ENCODE results near the gene CFAP299. TPM values are rescaled to one million over a fixed set of nuclear protein-coding genes. Genes with fewer than 3 reads are reported as not detected.

The CFAP299 gene
- polyA plus RNA-seq, 1 experiment = 3.3 TPM

- no peak for TF ChIP-seq CTCF (IDR thresholded peaks at IDR 0.05; ENCODE audit: insufficient read depth, low read depth, low read length)
- peak; percentile 55 for DNase-seq (ENCODE audit: low read depth)
- H3K27me3 ChIP-seq (ENCODE audit: control insufficient read depth, insufficient read depth, low read length) = no peaks in the 10 kb centered on the region
- no peaks in the 10 kb centered on the region for H3K36me3 ChIP-seq (ENCODE audit: control insufficient read depth, insufficient read depth, low read length)
- CTCF ChIA-PET = no interaction called here
- H3K4me3 ChIP-seq (ENCODE audit: low read depth, low read length) = no peak overlapping the region
- POLR2A ChIA-PET = no interaction called here
Observed at GRCh38 chr4:80407246-80407645, 71.7 kb downstream of the CFAP299 start.

GRCh38 chr4:80409809-80410208 is 74.3 kb downstream of the CFAP299 start:
- no peak for TF ChIP-seq CTCF (IDR thresholded peaks at IDR 0.05; ENCODE audit: insufficient read depth, low read depth, low read length)

GRCh38 chr4:80412322-80412721 is 76.8 kb downstream of the CFAP299 start:
- Histone ChIP-seq H3K27me3 (ENCODE audit: control insufficient read depth, insufficient read depth, low read length) (no peaks in the 10 kb centered on the region), H3K4me3 (ENCODE audit: low read depth, low read length) (no peak overlapping the region), H3K36me3 (ENCODE audit: control insufficient read depth, insufficient read depth, low read length) (no peaks in the 10 kb centered on the region)
- DNase-seq (ENCODE audit: low read depth) = no peak
- TF ChIP-seq CTCF (IDR thresholded peaks at IDR 0.05; ENCODE audit: insufficient read depth, low read depth, low read length) = no peak
- POLR2A ChIA-PET = no interaction called here
- CTCF ChIA-PET = interaction anchor here (1.3 kb wide), 1 partner anchor 19 kb away, joined by 4 read pairs; no protein-coding TSS in a partner anchor

More at GRCh38 chr4:80409809-80410208, 74.3 kb downstream of the CFAP299 start:
- no peak for DNase-seq (ENCODE audit: low read depth)
- POLR2A ChIA-PET = no interaction called here
- CTCF ChIA-PET = no interaction called here
- H3K36me3 ChIP-seq (ENCODE audit: control insufficient read depth, insufficient read depth, low read length) = no peaks in the 10 kb centered on the region
- H3K4me3 ChIP-seq (ENCODE audit: low read depth, low read length) = no peak overlapping the region
- no peaks in the 10 kb centered on the region for H3K27me3 ChIP-seq (ENCODE audit: control insufficient read depth, insufficient read depth, low read length)

- Histone ChIP-seq H3K36me3 (ENCODE audit: control insufficient read depth, insufficient read depth, low read length) (no peaks in the 10 kb centered on the region), H3K4me3 (ENCODE audit: low read depth, low read length) (no peak overlapping the region), H3K27me3 (ENCODE audit: control insufficient read depth, insufficient read depth, low read length) (no peaks in the 10 kb centered on the region)
- ChIA-PET POLR2A (no interaction called here), CTCF (no interaction called here)
- no peak for TF ChIP-seq CTCF (IDR thresholded peaks at IDR 0.05; ENCODE audit: insufficient read depth, low read depth, low read length)
- DNase-seq (ENCODE audit: low read depth) = no peak
Observed at GRCh38 chr4:80413086-80413485, 77.6 kb downstream of the CFAP299 start.

- CTCF ChIA-PET = no interaction called here
- TF ChIP-seq CTCF (IDR thresholded peaks at IDR 0.05; ENCODE audit: insufficient read depth, low read depth, low read length) = no peak
- DNase-seq (ENCODE audit: low read depth) = no peak
- no peaks in the 10 kb centered on the region for H3K27me3 ChIP-seq (ENCODE audit: control insufficient read depth, insufficient read depth, low read length)
- no peak overlapping the region for H3K4me3 ChIP-seq (ENCODE audit: low read depth, low read length)
- POLR2A ChIA-PET = no interaction called here
- H3K36me3 ChIP-seq (ENCODE audit: control insufficient read depth, insufficient read depth, low read length) = no peaks in the 10 kb centered on the region
Observed at GRCh38 chr4:80417019-80417418, 81.5 kb downstream of the CFAP299 start.

All from BJ (cell line).